GM21825 (cell line): Measurements from ENCODE around the gene KLK3.
"Not testable (repeated sequence)": the region's sequence is repeated elsewhere in the genome, so short reads cannot be mapped to it uniquely, and the experiment has no call there.

Experiments used
- ATAC-seq: cut with Tn5 transposase; IDR thresholded peaks from one replicate; pipeline ENCODE4 v1.9.1; 2021; ENCODE audit warnings: mild to moderate bottlenecking, moderate library complexity; ENCODE audit not compliant: unreplicated experiment

The KLK3 gene

DNA sequence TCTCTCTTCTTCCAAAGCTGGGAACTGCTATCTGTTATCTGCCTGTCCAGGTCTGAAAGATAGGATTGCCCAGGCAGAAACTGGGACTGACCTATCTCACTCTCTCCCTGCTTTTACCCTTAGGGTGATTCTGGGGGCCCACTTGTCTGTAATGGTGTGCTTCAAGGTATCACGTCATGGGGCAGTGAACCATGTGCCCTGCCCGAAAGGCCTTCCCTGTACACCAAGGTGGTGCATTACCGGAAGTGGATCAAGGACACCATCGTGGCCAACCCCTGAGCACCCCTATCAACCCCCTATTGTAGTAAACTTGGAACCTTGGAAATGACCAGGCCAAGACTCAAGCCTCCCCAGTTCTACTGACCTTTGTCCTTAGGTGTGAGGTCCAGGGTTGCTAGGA lies 5.1 kb downstream of the KLK3 start:
- ATAC-seq, result no peak

DNA sequence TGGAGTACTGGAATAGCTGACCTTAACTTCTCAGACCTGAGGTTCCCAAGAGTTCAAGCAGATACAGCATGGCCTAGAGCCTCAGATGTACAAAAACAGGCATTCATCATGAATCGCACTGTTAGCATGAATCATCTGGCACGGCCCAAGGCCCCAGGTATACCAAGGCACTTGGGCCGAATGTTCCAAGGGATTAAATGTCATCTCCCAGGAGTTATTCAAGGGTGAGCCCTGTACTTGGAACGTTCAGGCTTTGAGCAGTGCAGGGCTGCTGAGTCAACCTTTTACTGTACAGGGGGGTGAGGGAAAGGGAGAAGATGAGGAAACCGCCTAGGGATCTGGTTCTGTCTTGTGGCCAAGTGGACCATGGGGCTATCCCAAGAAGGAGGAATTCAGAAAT lies 6.3 kb downstream of the KLK3 start:
- no peak for ATAC-seq

GRCh38 chr19:50861496-50862286 lies 7.0 kb downstream of the KLK3 start:
- ATAC-seq, result no peak

DNA sequence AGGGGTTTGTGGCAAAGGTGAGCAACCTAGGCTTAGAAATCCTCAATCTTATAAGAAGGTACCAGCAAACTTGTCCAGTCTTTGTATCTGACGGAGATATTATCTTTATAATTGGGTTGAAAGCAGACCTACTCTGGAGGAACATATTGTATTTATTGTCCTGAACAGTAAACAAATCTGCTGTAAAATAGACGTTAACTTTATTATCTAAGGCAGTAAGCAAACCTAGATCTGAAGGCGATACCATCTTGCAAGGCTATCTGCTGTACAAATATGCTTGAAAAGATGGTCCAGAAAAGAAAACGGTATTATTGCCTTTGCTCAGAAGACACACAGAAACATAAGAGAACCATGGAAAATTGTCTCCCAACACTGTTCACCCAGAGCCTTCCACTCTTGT lies 14.8 kb downstream of the KLK3 start:
- no peak for ATAC-seq

GRCh38 chr19:50870417-50871089 lies 15.8 kb downstream of the KLK3 start:
- ATAC-seq, result no peak

DNA sequence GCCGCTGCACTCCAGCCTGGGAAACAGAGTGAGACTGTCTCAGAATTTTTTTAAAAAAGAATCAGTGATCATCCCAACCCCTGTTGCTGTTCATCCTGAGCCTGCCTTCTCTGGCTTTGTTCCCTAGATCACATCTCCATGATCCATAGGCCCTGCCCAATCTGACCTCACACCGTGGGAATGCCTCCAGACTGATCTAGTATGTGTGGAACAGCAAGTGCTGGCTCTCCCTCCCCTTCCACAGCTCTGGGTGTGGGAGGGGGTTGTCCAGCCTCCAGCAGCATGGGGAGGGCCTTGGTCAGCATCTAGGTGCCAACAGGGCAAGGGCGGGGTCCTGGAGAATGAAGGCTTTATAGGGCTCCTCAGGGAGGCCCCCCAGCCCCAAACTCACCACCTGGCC lies 18.3 kb downstream of the KLK3 start, which contains the start of gene KLK2:
TSS of gene KLK2 (plus strand) at position 384 of the 400 bp plus-strand sequence. CDS start 35 bp downstream, outside the sequence.
- ATAC-seq, result no peak

DNA sequence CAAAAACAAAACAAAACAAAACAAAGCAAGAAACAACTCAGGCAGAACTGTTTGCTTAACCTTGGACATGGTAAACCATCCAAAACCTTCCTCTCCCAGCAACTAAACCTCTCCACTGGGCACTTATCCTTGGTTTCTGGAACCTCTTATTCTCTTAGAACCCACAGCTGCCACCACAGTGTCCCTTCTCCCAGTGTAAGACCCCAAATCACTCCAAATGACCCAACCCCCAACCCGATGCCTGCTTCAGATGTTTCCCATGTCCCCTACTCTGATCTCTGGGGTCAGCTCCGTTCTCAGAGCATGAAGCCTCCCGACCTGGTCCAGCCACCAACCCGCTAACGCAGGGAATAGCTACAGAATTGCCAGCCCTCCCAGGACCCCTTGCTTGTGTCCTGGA lies 19.5 kb downstream of the KLK3 start:
- no peak for ATAC-seq

DNA sequence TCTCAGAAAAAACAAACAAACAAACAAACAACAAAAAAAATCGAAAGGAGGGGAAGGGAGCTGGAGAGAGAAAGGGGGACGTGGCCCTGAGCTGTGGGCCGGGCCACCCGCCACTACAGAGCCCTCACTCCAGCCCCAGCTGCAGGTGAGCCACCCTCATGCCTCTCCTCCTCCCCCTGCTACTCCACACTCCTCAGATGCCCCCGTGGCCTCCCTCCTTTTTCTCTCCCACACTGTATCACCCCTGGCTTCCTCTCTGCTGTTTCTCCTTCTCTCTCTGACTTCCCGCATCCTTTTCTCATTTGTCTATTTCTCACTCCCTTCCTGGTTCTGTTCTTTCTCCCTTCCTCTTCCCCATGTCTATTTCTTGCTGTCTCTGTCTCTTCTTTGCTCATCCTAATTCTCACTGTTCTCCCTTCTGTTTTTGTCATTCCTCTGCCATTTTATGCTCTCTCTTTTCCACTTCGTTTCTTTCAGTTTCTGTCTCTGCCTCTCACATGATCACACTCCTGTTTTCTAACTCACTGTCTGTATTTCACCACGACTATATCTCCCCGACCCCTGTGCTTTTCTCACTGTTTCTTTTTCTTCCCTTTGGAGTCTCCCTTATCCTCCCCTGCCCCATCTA lies 21.2 kb downstream of the KLK3 start:
- no peak for ATAC-seq

GRCh38 chr19:50876456-50876855 lies 21.7 kb downstream of the KLK3 start:
- no peak for ATAC-seq

- no peak for ATAC-seq
These were observed 22.6 kb downstream of the KLK3 start for GRCh38 chr19:50877338-50877737.

- ATAC-seq, result no peak
These were observed 24.1 kb downstream of the KLK3 start for GRCh38 chr19:50878851-50879250.

DNA sequence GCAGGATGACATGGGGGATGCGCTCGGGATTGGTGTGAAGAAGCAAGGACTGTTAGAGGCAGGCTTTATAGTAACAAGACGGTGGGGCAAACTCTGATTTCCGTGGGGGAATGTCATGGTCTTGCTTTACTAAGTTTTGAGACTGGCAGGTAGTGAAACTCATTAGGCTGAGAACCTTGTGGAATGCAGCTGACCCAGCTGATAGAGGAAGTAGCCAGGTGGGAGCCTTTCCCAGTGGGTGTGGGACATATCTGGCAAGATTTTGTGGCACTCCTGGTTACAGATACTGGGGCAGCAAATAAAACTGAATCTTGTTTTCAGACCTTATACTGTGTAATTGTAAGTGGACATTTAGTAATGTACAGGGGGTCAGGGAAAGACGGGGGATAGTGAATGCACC lies 25.5 kb downstream of the KLK3 start:
- ATAC-seq, result no peak

GRCh38 chr19:50882188-50882587 lies 27.5 kb downstream of the KLK3 start:
- ATAC-seq, result no peak

- ATAC-seq, result no peak
These were observed 34.9 kb downstream of the KLK3 start for GRCh38 chr19:50889638-50890037.

DNA sequence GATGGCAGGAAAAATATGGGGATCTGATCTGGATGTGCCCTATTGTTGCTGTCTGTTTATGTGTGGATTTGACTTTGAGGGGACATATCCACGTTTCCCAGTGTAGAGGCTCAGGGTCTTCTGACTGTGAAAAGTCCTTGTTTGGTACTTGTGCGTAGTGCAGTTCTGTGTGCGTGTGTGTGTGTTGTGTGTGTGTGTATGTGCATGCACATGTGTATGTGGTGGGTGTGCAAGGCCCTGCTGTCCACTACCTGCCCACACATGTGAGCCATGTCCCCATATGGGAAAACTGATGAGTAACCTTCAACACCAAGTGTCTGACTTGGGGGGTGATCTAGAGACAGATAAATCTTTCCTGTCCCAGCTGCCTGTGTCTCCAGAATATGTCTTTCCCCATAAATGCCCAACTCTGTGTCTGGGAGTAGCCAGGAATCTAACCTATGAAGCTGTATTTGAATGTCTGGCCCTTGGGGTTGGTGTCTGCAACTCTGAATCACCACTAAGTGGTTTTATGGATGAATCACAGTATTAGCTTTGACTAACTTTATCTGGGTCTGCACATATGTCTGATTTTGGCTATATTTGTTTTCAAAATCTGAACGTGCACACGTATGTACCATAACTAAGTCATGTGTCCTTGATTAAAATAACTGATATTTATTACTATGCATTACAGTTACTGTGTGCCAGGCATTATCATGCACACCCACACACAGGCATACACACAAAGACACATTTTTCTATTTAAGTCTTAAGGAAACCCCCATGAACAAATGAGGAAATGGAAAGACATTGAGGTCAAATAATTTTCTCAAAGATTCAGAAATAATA lies 35.9 kb downstream of the KLK3 start:
- no peak for ATAC-seq

DNA sequence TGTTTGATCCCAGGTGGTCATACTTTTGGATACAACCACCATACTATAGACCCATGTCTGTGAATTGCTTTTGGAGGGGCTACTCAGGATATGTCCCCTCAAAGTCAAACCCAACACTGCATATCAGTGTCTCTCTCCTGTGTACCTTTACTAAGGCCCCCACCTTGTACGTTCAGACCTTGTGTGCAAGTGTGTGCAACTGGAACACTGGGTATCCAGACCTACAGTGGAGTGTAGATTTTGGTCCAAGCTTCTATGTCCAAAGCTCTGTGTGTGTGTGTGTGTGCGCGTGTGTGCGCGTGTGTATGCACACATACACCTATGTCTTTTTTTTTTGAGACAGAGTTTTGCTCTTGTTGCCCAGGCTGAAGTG lies 36.5 kb downstream of the KLK3 start:
- ATAC-seq, result no peak

DNA sequence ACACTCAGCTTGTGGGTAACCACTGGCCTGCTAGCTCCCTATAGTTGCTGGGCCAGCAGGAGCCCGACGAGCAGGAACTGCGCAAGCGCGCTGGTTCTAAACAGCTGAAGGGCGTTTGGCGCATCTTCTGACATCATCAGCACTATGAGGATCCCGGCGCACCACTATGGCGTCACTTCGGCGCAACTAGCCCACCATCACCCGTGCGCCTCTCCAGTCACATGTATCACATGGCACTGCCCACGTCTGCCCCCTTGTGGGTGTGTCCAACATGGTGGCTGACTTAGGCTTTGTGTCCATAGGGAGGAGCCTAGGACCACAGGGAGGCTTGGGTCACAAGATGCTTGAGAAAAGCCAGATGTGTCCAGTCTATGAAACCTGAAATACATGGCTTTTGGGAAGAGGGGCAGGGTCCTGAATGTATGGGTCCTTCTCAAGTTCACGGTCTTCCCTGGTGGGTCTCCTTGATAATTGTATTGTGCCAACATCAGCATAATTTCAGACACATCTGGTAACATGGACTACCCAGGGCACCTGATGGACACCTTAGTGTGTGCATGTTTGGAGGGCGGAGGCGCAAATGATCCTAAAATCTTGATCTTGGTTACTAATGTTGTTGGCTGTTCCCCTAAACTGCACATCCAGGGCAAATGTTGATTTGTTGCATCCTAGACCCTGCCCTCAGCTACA lies 38.5 kb downstream of the KLK3 start:
- ATAC-seq, result no peak

- no peak for ATAC-seq
These were observed 40.0 kb downstream of the KLK3 start for GRCh38 chr19:50894478-50895356.

DNA sequence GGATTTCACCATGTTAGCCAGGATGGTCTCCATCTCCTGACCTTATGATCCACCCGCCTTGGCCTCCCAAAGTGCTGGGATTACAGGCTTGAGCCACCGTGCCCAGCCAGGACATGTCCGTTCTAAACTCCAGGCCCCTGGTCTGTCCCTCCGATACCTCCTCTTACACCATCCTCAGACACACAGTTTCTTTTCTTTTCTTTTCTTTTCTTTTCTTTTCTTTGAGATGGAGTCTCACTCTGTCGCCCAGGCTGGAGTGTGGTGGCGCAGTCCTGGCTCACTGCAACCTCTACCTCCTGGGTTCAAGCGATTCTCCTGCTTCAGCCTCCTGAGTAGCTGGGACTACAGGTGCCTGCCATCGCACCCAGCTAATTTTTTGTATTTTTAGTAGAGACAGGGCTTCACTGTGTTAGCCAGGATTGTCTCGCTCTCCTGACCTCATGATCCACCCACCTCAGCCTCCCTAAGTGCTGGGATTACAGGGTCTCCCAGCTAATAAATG lies 41.4 kb downstream of the KLK3 start:
- not testable (repeated sequence) for ATAC-seq
